A549 (cell line): ENCODE data around the gene EXOC6. TPM values are rescaled to one million over a fixed set of nuclear protein-coding genes. Genes with fewer than 3 reads are reported as not detected.
"Not testable (repeated sequence)": the region's sequence is repeated elsewhere in the genome, so short reads cannot be mapped to it uniquely, and the experiment has no call there.

Experiments used
- ATAC-seq, 2 experiments: fragments of 200-7000 bp in 1 of 2; fragments of >200 bp in 1 of 2; cut with Nextera tagmentation in 1 of 2; cut with Tn5 transposase in 1 of 2; 3 replicates each; pipeline versions ENCODE4 v1.8.0 to v1.9.1; 2018 to 2020; ENCODE audit warnings: mild to moderate bottlenecking in 1 of 2, moderate library complexity in 1 of 2
- CTCF ChIA-PET: fragments of 300-600 bp; sonication (Branson Sonifier 250); formaldehyde crosslinking; extraction: SDS; loops from one replicate; lab custom pipeline; 2021; ENCODE audit warnings: antibody characterized with exemption, inconsistent platforms; lab: Yijun Ruan, JAX
- POLR2A ChIA-PET: fragments of 350-600 bp; formaldehyde crosslinking; extraction: SDS; loops from one replicate; lab custom pipeline; 2021; ENCODE audit warnings: antibody characterized with exemption, inconsistent platforms; lab: Yijun Ruan, JAX
- DNase-seq, 2 experiments: peaks; one replicate each; pipeline versions ENCODE4 v3.0.0 to v3.0.0-alpha.2; 2011 to 2016; ENCODE audit warnings: low read depth in 1 of 2, low spot score in 1 of 2
- FAIRE-seq: peaks from 2 replicates; lab custom pipeline; 2011; peaks lifted over from hg19 to GRCh38; lab: Jason Lieb, UNC
- H3K27ac ChIP-seq, 2 experiments: fragments of >200 bp; sonication (Bioruptor Twin); formaldehyde crosslinking; 3 replicates each; pipeline ENCODE4 v1.5.1; 2016 to 2017
- H3K4me1 ChIP-seq: fragments of >200 bp; sonication (Bioruptor Twin); formaldehyde crosslinking; 3 replicates; pipeline ENCODE4 v1.6.1; 2016
- H3K4me2 ChIP-seq: fragments of >200 bp; sonication (Bioruptor Twin); formaldehyde crosslinking; 3 replicates; pipeline ENCODE4 v1.6.1; 2016
- H3K4me3 ChIP-seq: fragments of >200 bp; sonication (Bioruptor Twin); formaldehyde crosslinking; 3 replicates; pipeline ENCODE4 v1.5.1; 2016
- H3K9me3 ChIP-seq: fragments of >200 bp; sonication (Bioruptor Twin); formaldehyde crosslinking; 3 replicates; pipeline ENCODE4 v1.6.1; 2016
- ATOH8 ChIP-seq: fragments of 250-450 bp; sonication (Bioruptor Pico); IDR thresholded peaks from 2 replicates; pipeline ENCODE4 v1.5.0; 2020; ENCODE audit warnings: low read depth, mild to moderate bottlenecking, moderate library complexity
- CHD2 ChIP-seq: fragments of 150-350 bp; IDR thresholded peaks from 2 replicates; pipeline ENCODE4 v1.6.1; 2014; ENCODE audit warnings: low read length; ENCODE audit not compliant: partially characterized antibody
- CTCF ChIP-seq: fragments of >200 bp; sonication (Bioruptor Twin); formaldehyde crosslinking; IDR thresholded peaks from 3 replicates; pipeline ENCODE4 v1.5.1; 2016
- E2F6 ChIP-seq: IDR thresholded peaks from 2 replicates; pipeline ENCODE4 v1.6.1; 2012; ENCODE audit warnings: low read depth, borderline replicate concordance
- ELK1 ChIP-seq: fragments of 150-350 bp; IDR thresholded peaks from 2 replicates; pipeline ENCODE4 v1.6.1; 2014; ENCODE audit warnings: low read depth, mild to moderate bottlenecking, low read length
- EP300 ChIP-seq, 2 experiments: fragments of >200 bp; sonication (Bioruptor Twin); formaldehyde crosslinking; IDR thresholded peaks; 2 replicates in 1 of 2; 3 replicates in 1 of 2; pipeline ENCODE4 v1.6.1; 2016 to 2017
- FOSB ChIP-seq: fragments of 250-450 bp; sonication (Bioruptor Pico); IDR thresholded peaks from 2 replicates; pipeline ENCODE4 v1.5.0; 2020; ENCODE audit warnings: mild to moderate bottlenecking, moderate library complexity
- GATA3 ChIP-seq: IDR thresholded peaks from 2 replicates; pipeline ENCODE4 v1.6.1; 2012; ENCODE audit warnings: borderline replicate concordance
- KDM1A ChIP-seq: fragments of 200-600 bp; sonication (generic); IDR thresholded peaks from 2 replicates; pipeline ENCODE4 v1.6.1; 2016; ENCODE audit warnings: low read depth, mild to moderate bottlenecking
- KDM5A ChIP-seq: fragments of 200-600 bp; sonication (generic); IDR thresholded peaks from 2 replicates; pipeline ENCODE4 v1.6.1; 2016; ENCODE audit warnings: antibody characterized with exemption, mild to moderate bottlenecking
- MAFK ChIP-seq: fragments of 450-650 bp; IDR thresholded peaks from 2 replicates; pipeline ENCODE4 v1.6.1; 2014; ENCODE audit not compliant: partially characterized antibody
- NPAS2 ChIP-seq: fragments of 250-450 bp; sonication (Bioruptor Pico); IDR thresholded peaks from 2 replicates; pipeline ENCODE4 v1.8.0; 2022; ENCODE audit warnings: mild to moderate bottlenecking, moderate library complexity, borderline replicate concordance
- NR3C1 ChIP-seq: fragments of >200 bp; sonication (Bioruptor Twin); formaldehyde crosslinking; IDR thresholded peaks from 3 replicates; pipeline ENCODE4 v1.6.1; 2017
- POLR2A ChIP-seq: IDR thresholded peaks from 2 replicates; pipeline ENCODE4 v1.6.1; 2012; ENCODE audit warnings: mild to moderate bottlenecking, low read length
- RARB ChIP-seq: fragments of 250-450 bp; sonication (Bioruptor Pico); IDR thresholded peaks from 2 replicates; pipeline ENCODE4 v1.8.0; 2021; ENCODE audit warnings: mild to moderate bottlenecking, moderate library complexity
- RCOR1 ChIP-seq: fragments of 150-350 bp; IDR thresholded peaks from 2 replicates; pipeline ENCODE4 v1.6.1; 2014; ENCODE audit warnings: antibody characterized with exemption, low read length, low read depth
- TP53 ChIP-seq: fragments of 250-450 bp; sonication (Bioruptor Pico); IDR thresholded peaks from 2 replicates; pipeline ENCODE4 v1.5.0; 2021; ENCODE audit warnings: mild to moderate bottlenecking, moderate library complexity
- ZC3H11A ChIP-seq: fragments of 450-650 bp; IDR thresholded peaks from 2 replicates; pipeline ENCODE4 v1.6.1; 2014; ENCODE audit warnings: antibody characterized with exemption, mild to moderate bottlenecking
- ZNF302 ChIP-seq: fragments of 250-450 bp; sonication (Bioruptor Pico); IDR thresholded peaks from 2 replicates; pipeline ENCODE4 v1.9.0; 2021; ENCODE audit warnings: inconsistent platforms, mild to moderate bottlenecking, moderate library complexity
- ZSCAN20 ChIP-seq: fragments of 250-450 bp; sonication (Bioruptor Pico); IDR thresholded peaks from 2 replicates; pipeline ENCODE4 v1.8.0; 2022; ENCODE audit warnings: mild to moderate bottlenecking, moderate library complexity
- WGBS: methylation state at CpG from one replicate; pipeline ENCODE4 v1.1.6; 2017; ENCODE audit errors: missing lambda C conversion rate; 5-methylcytosine and 5-hydroxymethylcytosine counted together
- polyA plus RNA-seq, 4 experiments: library from polyadenylated mRNA; depleted of rRNA in 3 of 4; stranded (reverse); fragments of >200 nt; fragmentation: RNase III in 1 of 4; extraction: RNeasy Plus Mini Kit Qiagen cat#74134 plus additional on column Dnase treatment in 1 of 4; gene quantifications; 2 replicates in 3 of 4; 3 replicates in 1 of 4; pipeline ENCODE4 v1.2.3, GENCODE V29; 2011 to 2017

EXOC6 gene
- polyA plus RNA-seq, 2 of the 4 experiments (the other 2 are of a cell fraction), result 16.8 to 48.5 TPM

- no peak overlapping the region for H3K4me3 ChIP-seq
- H3K9me3 ChIP-seq, result no peaks in the 10 kb centered on the region
- WGBS, result 76% methylated on average over 2 of the region's 2 CpGs
- ATAC-seq, result no peak
- DNase-seq, result no peak
- H3K4me2 ChIP-seq, result peak overlapping the region; percentile 50; the same call in 2 of the 3 replicates
- TF ChIP-seq FOSB (CRISPR knock-in tag), result no peak
- TF ChIP-seq NPAS2 (CRISPR knock-in tag), result no peak
- no peak for TF ChIP-seq MAFK
- TF ChIP-seq RARB (CRISPR knock-in tag), result no peak
- no peak for TF ChIP-seq GATA3
- no peak for TF ChIP-seq ZNF302 (CRISPR knock-in tag)
- no peak for TF ChIP-seq CHD2
- TF ChIP-seq KDM5A, result no peak
- no peak for TF ChIP-seq ZSCAN20 (CRISPR knock-in tag)
- TF ChIP-seq EP300 (IDR thresholded peaks at IDR 0.05), result no peak
- TF ChIP-seq NR3C1, result no peak
- TF ChIP-seq ZC3H11A, result no peak
- H3K27ac ChIP-seq, result peak overlapping the region in 1 of 2 experiments; percentile 61; a peak in 3 of 6 replicates
- ChIA-PET CTCF (interaction anchor here (0.7 to 1.9 kb wide), 6 partner anchors 8 to 538 kb away, joined by 3 to 8 read pairs (median 3); no protein-coding TSS in a partner anchor), POLR2A (no interaction called here)
- no peak for FAIRE-seq
- H3K4me1 ChIP-seq, result peaks cover 15% of the 10 kb centered on the region
Observed at GRCh38 chr10:92972886-92973285, 124.6 kb downstream of the EXOC6 start.

GRCh38 chr10:92976278-92976677 lies 128.0 kb downstream of the EXOC6 start:
- not testable (repeated sequence) for FAIRE-seq

GRCh38 chr10:92989250-92989649 lies 140.9 kb downstream of the EXOC6 start:
- no peak for DNase-seq
- no peak for ATAC-seq
- Histone ChIP-seq H3K4me2 (no peak overlapping the region), H3K4me1 (no peaks in the 10 kb centered on the region), H3K27ac (no peak overlapping the region), H3K4me3 (no peak overlapping the region), H3K9me3 (no peaks in the 10 kb centered on the region)
- POLR2A ChIA-PET, result no interaction called here
- TF ChIP-seq GATA3 (no peak), ATOH8 (CRISPR knock-in tag) (no peak), ELK1 (no peak), E2F6 (no peak), TP53 (CRISPR knock-in tag) (no peak), NR3C1 (no peak), RCOR1 (no peak), KDM1A (no peak), POLR2A (no peak), CHD2 (no peak)
- WGBS, result 93% methylated on average over 1 of the region's 1 CpG
- CTCF ChIA-PET, result interaction anchor here (1.1 kb wide), 1 partner anchor 525 kb away, joined by 4 read pairs; no protein-coding TSS in a partner anchor
- FAIRE-seq, result no peak

More at GRCh38 chr10:92976278-92976677, 128.0 kb downstream of the EXOC6 start:
- H3K9me3 ChIP-seq, DNase-seq, ATAC-seq, H3K27ac ChIP-seq, H3K4me3 ChIP-seq, H3K4me2 ChIP-seq, POLR2A ChIA-PET: not testable (repeated sequence)
- peaks cover 15% of the 10 kb centered on the region for H3K4me1 ChIP-seq
- CTCF ChIA-PET, result interaction anchor here (1.3 to 1.6 kb wide), 2 partner anchors 11 to 34 kb away, joined by 3 to 7 read pairs; no protein-coding TSS in a partner anchor
- WGBS, result 95% methylated on average over 3 of the region's 5 CpGs

- Histone ChIP-seq H3K4me3 (no peak overlapping the region), H3K27ac (no peak overlapping the region), H3K9me3 (no peaks in the 10 kb centered on the region), H3K4me2 (no peak overlapping the region), H3K4me1 (no peaks in the 10 kb centered on the region)
- CTCF ChIA-PET, result no interaction called here
- TF ChIP-seq CTCF, result no peak
- POLR2A ChIA-PET, result no interaction called here
- DNase-seq, result no peak
- ATAC-seq, result no peak
- 45% methylated on average over 1 of the region's 1 CpG for WGBS
- FAIRE-seq, result no peak
Observed at GRCh38 chr10:92990615-92991014, 142.3 kb downstream of the EXOC6 start.
